ENCODE data around the gene PRMT2.

The PRMT2 gene

DNA sequence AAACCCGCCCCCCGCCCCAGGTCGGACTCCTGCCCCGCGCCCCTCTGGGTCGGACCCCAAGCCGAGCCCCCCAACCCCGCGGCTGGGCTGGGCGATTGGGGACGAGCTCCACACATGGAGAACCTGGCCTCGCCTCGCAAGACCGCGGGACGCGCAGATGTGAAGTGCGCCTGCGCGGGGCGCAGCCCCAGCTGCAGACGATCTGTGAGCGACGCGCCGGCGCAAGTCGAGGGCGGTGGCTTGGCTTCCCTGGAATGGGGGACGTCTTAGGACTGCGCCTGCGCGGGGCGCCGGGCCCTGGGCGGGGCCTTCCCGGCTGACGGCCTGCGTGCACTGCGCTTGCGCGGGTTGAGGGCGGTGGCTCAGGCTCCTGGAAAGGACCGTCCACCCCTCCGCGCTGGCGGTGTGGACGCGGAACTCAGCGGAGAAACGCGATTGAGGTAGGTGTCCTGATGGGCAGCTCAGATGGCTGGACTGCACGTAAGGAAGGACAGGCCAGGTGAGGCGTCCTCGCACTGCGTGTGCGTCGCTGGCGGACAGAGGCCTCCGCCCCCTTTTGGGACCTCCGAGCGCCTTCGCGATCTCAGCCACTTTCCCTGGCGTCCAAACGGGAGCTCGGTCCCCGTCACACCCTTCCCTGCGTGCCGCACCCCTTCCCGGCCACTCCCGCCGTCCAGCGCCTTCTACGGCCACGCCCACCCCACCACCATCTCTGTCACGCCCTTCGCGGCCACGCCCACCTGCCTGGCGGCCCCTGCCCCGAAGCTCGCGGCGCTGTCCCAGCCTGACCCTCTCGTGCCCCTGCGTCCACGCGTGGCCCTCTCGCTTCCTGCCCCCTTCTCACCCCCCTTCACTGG, at the start of gene PRMT2:
Gene PRMT2, plus strand, starts transcription at position 351 of the 857 bp plus-strand sequence. CDS start 1,278 bp downstream, outside the sequence.
- Histone ChIP-seq H3K4me1 (ENCODE audit: insufficient read depth, insufficient read length) (no peaks in the 10 kb centered on the region), H3K27me3 (ENCODE audit: insufficient read depth, insufficient read length) (no peaks in the 10 kb centered on the region), H3K9me3 (ENCODE audit: insufficient read depth, low read length) (no peaks in the 10 kb centered on the region), H3K9ac (ENCODE audit: insufficient read length, low read depth) (peak within 1 kb of the TSS; percentile 100), H3K4me3 (ENCODE audit: insufficient read length, low read depth) (peak within 1 kb of the TSS; percentile 100), H3K36me3 (ENCODE audit: insufficient read depth, insufficient read length, low read length) (peaks cover 34% of the 10 kb centered on the region)
- DNase-seq (ENCODE audit: low read depth, low spot score): peak; percentile 96
- no peak for TF ChIP-seq ZNF274 (IDR thresholded peaks at IDR 0.05; ENCODE audit: low read depth, low read length)

DNA sequence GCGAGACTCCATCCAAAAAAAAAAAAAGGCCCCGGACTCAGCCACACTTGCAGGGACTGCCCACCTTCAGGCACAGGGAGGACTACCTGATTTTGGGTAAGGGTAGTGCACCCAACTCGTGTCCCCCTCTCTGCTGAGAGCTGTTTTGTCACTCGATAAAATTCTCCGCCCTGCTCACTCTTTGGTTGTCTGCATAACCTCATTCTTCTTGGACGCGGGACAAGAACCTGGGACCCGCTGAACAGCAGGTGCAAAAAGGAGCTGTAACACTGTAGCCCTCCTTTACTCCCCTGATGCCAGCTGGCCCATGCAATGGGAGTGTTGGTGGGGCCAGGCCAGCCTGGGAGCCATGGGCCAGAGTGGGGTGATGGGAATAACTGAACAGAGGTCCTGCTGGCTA, 41.2 kb upstream of the PRMT2 start:
- H3K9ac ChIP-seq (ENCODE audit: insufficient read length, low read depth): no peak overlapping the region
- no peak for TF ChIP-seq SUZ12 (IDR thresholded peaks at IDR 0.05; ENCODE audit: extremely low read depth, insufficient read depth, insufficient read length)
- no peak for TF ChIP-seq ZNF274 (IDR thresholded peaks at IDR 0.05; ENCODE audit: low read depth, low read length)

DNA sequence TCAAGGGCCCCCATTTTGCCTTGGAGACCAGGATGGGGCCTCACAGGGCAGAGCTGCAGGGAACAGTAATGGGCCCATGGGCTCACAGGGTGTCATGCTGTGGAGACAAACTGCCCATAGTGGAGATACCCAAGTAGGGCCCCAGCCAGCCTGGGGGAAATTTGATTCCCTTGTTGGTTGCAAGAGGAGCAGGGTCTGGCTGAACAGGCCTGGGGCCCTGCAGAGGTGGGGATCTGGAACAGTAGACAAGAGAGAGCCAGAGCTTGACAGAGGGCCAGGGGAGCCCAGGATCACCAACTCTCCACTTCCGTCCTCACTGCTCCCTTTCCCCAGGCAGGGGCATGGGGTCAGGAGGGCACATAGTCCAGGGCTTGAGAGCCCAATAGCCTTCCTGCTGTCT, 39.3 kb upstream of the PRMT2 start:
- TF ChIP-seq SUZ12 (IDR thresholded peaks at IDR 0.05; ENCODE audit: extremely low read depth, insufficient read depth, insufficient read length): no peak
- TF ChIP-seq YY1 (IDR thresholded peaks at IDR 0.05; ENCODE audit: insufficient read depth, insufficient read length): no peak
- TF ChIP-seq ZNF274 (IDR thresholded peaks at IDR 0.05; ENCODE audit: low read depth, low read length): no peak
- Histone ChIP-seq H3K9ac (ENCODE audit: insufficient read length, low read depth) (no peak overlapping the region), H3K36me3 (ENCODE audit: insufficient read depth, insufficient read length, low read length) (no peaks in the 10 kb centered on the region), H3K27me3 (ENCODE audit: insufficient read depth, insufficient read length) (no peaks in the 10 kb centered on the region), H3K4me3 (ENCODE audit: insufficient read length, low read depth) (no peak overlapping the region), H3K4me1 (ENCODE audit: insufficient read depth, insufficient read length) (peaks cover 3% of the 10 kb centered on the region), H3K9me3 (ENCODE audit: insufficient read depth, low read length) (peaks cover 56% of the 10 kb centered on the region)
- no peak for DNase-seq (ENCODE audit: low read depth, low spot score)

More for the DNA sequence above, 41.2 kb upstream of the PRMT2 start:
- DNase-seq (ENCODE audit: low read depth, low spot score): no peak
- no peaks in the 10 kb centered on the region for H3K36me3 ChIP-seq (ENCODE audit: insufficient read depth, insufficient read length, low read length)
- no peaks in the 10 kb centered on the region for H3K27me3 ChIP-seq (ENCODE audit: insufficient read depth, insufficient read length)
- peaks cover 3% of the 10 kb centered on the region for H3K4me1 ChIP-seq (ENCODE audit: insufficient read depth, insufficient read length)
- no peak overlapping the region for H3K4me3 ChIP-seq (ENCODE audit: insufficient read length, low read depth)
- peaks cover 65% of the 10 kb centered on the region for H3K9me3 ChIP-seq (ENCODE audit: insufficient read depth, low read length)

DNA sequence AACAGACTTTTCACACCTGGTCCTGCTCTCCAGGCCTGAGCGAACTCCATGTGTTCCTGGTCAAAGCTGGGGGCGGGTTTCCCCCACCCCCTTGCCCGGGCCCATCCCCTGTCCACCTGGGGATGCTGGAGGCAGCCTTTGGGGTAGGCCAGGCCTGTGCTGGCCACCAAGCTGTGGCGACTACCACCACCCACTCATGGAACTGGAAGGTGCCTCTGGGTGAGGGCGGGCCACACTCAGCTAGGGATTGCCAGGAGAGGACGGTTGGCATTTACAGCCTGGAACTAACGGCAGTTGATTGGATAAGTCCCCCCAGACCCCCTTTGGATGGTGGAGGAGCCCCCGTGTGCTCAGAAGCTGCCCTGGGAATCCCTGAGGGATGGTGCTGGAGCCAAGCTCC, 38.4 kb upstream of the PRMT2 start:
- no peak for DNase-seq (ENCODE audit: low read depth, low spot score)
- H3K9me3 ChIP-seq (ENCODE audit: insufficient read depth, low read length): peaks cover 55% of the 10 kb centered on the region
- H3K36me3 ChIP-seq (ENCODE audit: insufficient read depth, insufficient read length, low read length): no peaks in the 10 kb centered on the region
- no peaks in the 10 kb centered on the region for H3K27me3 ChIP-seq (ENCODE audit: insufficient read depth, insufficient read length)
- peaks cover 3% of the 10 kb centered on the region for H3K4me1 ChIP-seq (ENCODE audit: insufficient read depth, insufficient read length)
- no peak overlapping the region for H3K4me3 ChIP-seq (ENCODE audit: insufficient read length, low read depth)
- TF ChIP-seq SUZ12 (IDR thresholded peaks at IDR 0.05; ENCODE audit: extremely low read depth, insufficient read depth, insufficient read length) (no peak), YY1 (IDR thresholded peaks at IDR 0.05; ENCODE audit: insufficient read depth, insufficient read length) (no peak), ZNF274 (IDR thresholded peaks at IDR 0.05; ENCODE audit: low read depth, low read length) (no peak)
- H3K9ac ChIP-seq (ENCODE audit: insufficient read length, low read depth): no peak overlapping the region

DNA sequence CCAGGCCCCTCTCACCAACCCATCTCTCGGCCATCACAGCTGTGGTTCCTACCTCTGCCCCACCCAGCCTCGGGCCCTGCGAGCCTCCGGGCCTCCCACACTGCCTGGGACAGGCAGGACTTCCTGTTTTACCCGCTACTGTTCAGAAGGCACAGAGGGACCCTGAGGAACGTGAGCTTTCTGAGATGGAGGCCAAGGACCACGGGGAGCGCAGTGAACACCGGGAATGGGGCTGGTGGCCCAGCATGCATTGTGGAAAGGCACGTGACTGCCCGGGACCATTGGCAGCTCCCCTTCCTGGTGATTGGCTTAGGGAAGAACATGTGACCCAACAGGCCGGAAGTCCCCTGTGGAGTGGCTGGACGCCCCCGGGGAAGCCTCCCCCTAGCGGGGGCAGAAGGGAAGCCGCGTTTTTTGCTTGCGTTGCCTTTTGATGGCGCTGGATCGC, 37.6 kb upstream of the PRMT2 start:
- H3K9ac ChIP-seq (ENCODE audit: insufficient read length, low read depth): no peak overlapping the region
- DNase-seq (ENCODE audit: low read depth, low spot score): no peak
- TF ChIP-seq YY1 (IDR thresholded peaks at IDR 0.05; ENCODE audit: insufficient read depth, insufficient read length): no peak
- no peak for TF ChIP-seq ZNF274 (IDR thresholded peaks at IDR 0.05; ENCODE audit: low read depth, low read length)
- no peak for TF ChIP-seq SUZ12 (IDR thresholded peaks at IDR 0.05; ENCODE audit: extremely low read depth, insufficient read depth, insufficient read length)
- peaks cover 6% of the 10 kb centered on the region for H3K4me1 ChIP-seq (ENCODE audit: insufficient read depth, insufficient read length)
- no peaks in the 10 kb centered on the region for H3K27me3 ChIP-seq (ENCODE audit: insufficient read depth, insufficient read length)
- H3K9me3 ChIP-seq (ENCODE audit: insufficient read depth, low read length): peaks cover 47% of the 10 kb centered on the region
- no peak overlapping the region for H3K4me3 ChIP-seq (ENCODE audit: insufficient read length, low read depth)
- no peaks in the 10 kb centered on the region for H3K36me3 ChIP-seq (ENCODE audit: insufficient read depth, insufficient read length, low read length)

DNA sequence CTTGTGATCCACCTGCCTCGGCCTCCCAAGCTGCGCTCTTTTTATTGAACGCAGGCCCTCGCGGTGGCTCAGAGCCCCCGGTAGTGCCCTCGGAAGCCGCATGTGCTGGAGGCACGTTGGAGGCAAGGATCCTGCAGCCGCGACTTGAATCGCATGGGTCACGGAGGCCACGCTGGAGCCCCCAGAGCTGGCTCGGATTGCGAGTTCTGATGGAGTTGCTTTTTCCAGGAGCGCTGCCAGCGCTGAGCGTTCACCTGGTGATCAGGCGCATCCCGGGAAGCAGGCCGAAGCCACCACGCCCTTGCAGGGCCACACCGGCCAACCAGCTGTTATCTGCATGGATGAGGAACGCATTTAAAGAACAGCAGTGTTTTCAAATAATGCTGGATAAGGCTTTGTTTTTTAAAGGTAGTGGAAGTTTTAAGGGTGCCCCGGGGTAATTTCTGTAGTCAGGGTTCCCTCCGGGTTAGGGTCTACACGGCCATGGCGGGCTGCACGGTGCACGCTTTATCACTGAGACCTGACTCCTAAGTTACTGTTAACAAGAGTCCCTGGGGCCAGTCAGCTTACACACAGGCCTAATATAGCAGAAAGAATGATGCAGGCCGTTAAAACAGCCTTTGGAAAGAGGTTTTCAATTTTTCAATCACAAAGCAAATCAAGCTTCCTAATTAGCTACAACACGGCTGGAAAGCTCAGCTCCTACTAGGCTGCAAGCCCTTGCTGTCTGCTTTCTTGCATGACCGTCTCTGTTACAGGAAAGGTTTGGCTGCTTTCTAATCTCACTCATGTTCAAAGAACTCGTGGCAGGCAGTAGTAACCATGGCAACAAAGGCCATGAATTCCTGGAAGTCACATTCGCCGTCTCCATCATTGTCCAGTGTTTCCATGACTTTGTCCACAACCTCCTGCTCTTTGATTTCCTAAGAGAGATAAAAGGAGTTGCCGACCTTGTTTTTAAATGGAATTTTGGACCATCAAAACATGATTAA, 36.6 kb upstream of the PRMT2 start:
- Histone ChIP-seq H3K4me1 (ENCODE audit: insufficient read depth, insufficient read length) (peaks cover 6% of the 10 kb centered on the region), H3K9ac (ENCODE audit: insufficient read length, low read depth) (no peak overlapping the region)
- DNase-seq (ENCODE audit: low read depth, low spot score): no peak

DNA sequence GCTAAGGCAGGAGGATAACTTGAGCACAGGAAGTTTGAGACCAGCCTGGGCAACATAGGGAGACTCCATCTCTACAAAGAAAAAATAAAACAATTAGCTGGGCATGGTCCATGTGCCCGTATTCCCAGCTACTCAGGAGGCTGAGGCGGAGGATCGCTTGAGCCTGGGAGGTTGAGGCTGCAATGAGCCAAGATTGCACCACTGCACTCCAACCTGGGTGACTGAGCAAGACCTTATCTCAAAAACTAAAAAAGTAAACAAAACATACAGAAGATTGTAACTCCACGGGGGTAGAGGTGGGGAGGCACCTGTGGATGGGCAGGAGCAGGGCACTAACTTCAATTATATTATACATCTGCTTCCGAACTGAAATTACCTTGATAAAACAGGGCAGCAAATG, 35.2 kb upstream of the PRMT2 start:
- Histone ChIP-seq H3K9ac (ENCODE audit: insufficient read length, low read depth) (no peak overlapping the region), H3K4me1 (ENCODE audit: insufficient read depth, insufficient read length) (peaks cover 10% of the 10 kb centered on the region), H3K27me3 (ENCODE audit: insufficient read depth, insufficient read length) (no peaks in the 10 kb centered on the region), H3K36me3 (ENCODE audit: insufficient read depth, insufficient read length, low read length) (no peaks in the 10 kb centered on the region), H3K9me3 (ENCODE audit: insufficient read depth, low read length) (peaks cover 23% of the 10 kb centered on the region; the same call in 1 of the 2 replicates), H3K4me3 (ENCODE audit: insufficient read length, low read depth) (no peak overlapping the region)
- DNase-seq (ENCODE audit: low read depth, low spot score): no peak
- TF ChIP-seq YY1 (IDR thresholded peaks at IDR 0.05; ENCODE audit: insufficient read depth, insufficient read length): no peak
- no peak for TF ChIP-seq ZNF274 (IDR thresholded peaks at IDR 0.05; ENCODE audit: low read depth, low read length)
- no peak for TF ChIP-seq SUZ12 (IDR thresholded peaks at IDR 0.05; ENCODE audit: extremely low read depth, insufficient read depth, insufficient read length)

More for the DNA sequence above, 36.6 kb upstream of the PRMT2 start:
- TF ChIP-seq YY1 (IDR thresholded peaks at IDR 0.05; ENCODE audit: insufficient read depth, insufficient read length) (no peak), SUZ12 (IDR thresholded peaks at IDR 0.05; ENCODE audit: extremely low read depth, insufficient read depth, insufficient read length) (no peak), ZNF274 (IDR thresholded peaks at IDR 0.05; ENCODE audit: low read depth, low read length) (no peak)
- H3K27me3 ChIP-seq (ENCODE audit: insufficient read depth, insufficient read length): no peaks in the 10 kb centered on the region
- no peak overlapping the region for H3K4me3 ChIP-seq (ENCODE audit: insufficient read length, low read depth)
- peaks cover 38% of the 10 kb centered on the region for H3K9me3 ChIP-seq (ENCODE audit: insufficient read depth, low read length)
- no peaks in the 10 kb centered on the region for H3K36me3 ChIP-seq (ENCODE audit: insufficient read depth, insufficient read length, low read length)
